ENCODE results near the gene DOC2B. TPM values are rescaled to one million over a fixed set of nuclear protein-coding genes. Genes with fewer than 3 reads are reported as not detected.

Gene DOC2B
- total RNA-seq, 5 donors from 2014 or later (not counting 1 experiment from before 2014, with no cell fraction given): 0.05 to 0.16 (median 0.09) TPM; not detected in 2

DNA sequence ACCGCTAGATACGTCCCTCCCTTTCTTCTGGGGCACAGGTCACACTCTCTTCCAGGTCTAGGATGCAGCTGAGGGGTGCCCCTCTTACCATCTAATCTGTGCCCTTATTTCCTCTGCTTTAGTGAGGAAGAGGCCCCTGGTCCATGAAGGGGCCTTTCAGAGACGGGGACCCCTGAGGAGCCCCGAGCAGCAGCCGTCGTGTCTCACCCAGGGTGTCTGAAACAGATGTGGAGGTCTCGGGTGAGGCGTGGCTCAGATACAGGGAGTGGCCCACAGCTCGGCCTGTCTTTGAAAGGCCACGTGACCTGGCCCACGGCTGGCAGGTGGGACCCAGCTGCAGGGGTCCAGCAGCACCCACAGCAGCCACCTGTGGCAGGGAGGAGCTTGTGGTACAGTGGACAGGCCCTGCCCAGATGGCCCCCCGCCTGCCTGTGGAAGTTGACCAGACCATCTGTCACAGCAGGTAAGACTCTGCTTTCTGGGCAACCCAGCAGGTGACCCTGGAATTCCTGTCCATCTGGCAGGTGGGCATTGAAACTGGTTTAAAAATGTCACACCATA lies 28.5 kb downstream of the DOC2B start:
- POLR2A ChIA-PET: no interaction called here
- Mint-ChIP-seq H3K4me1 (no peaks in the 10 kb centered on the region), H3K4me3 (no peak overlapping the region), H3K36me3 (no peaks in the 10 kb centered on the region), H3K9me3 (no peaks in the 10 kb centered on the region), H3K27me3 (peaks cover 0 to 2% of the 10 kb centered on the region in 2 donors), H3K27ac (no peak overlapping the region)
- Histone ChIP-seq H3K27ac (ENCODE audit: low read length) (no peak overlapping the region), H3K4me1 (ENCODE audit: control insufficient read depth in 1 of 2, extremely low read depth in 1 of 2, insufficient read depth in 2 of 2, low read length in 2 of 2) (no peaks in the 10 kb centered on the region), H3K9me3 (no peaks in the 10 kb centered on the region), H3K36me3 (ENCODE audit: control insufficient read depth in 2 of 2, extremely low read depth in 1 of 2, insufficient read depth in 1 of 2, low read length in 1 of 2) (no peaks in the 10 kb centered on the region), H3K4me3 (ENCODE audit: control insufficient read depth in 1 of 2, extremely low read depth in 1 of 2, low read length in 1 of 2) (no peak overlapping the region), H3K27me3 (replicated peaks in 1 of 2; ENCODE audit: control insufficient read depth in 2 of 2, extremely low read depth in 1 of 2, insufficient read depth in 2 of 2, low read length in 1 of 2) (peaks cover 0 to 37% of the 10 kb centered on the region in 2 experiments)
- ATAC-seq (replicated peaks in 1 of 4): no peak
- CTCF ChIA-PET: no interaction called here
- no peak for DNase-seq
- WGBS (ENCODE audit: insufficient coverage): 79% methylated on average over 12 of the region's 12 CpGs

DNA sequence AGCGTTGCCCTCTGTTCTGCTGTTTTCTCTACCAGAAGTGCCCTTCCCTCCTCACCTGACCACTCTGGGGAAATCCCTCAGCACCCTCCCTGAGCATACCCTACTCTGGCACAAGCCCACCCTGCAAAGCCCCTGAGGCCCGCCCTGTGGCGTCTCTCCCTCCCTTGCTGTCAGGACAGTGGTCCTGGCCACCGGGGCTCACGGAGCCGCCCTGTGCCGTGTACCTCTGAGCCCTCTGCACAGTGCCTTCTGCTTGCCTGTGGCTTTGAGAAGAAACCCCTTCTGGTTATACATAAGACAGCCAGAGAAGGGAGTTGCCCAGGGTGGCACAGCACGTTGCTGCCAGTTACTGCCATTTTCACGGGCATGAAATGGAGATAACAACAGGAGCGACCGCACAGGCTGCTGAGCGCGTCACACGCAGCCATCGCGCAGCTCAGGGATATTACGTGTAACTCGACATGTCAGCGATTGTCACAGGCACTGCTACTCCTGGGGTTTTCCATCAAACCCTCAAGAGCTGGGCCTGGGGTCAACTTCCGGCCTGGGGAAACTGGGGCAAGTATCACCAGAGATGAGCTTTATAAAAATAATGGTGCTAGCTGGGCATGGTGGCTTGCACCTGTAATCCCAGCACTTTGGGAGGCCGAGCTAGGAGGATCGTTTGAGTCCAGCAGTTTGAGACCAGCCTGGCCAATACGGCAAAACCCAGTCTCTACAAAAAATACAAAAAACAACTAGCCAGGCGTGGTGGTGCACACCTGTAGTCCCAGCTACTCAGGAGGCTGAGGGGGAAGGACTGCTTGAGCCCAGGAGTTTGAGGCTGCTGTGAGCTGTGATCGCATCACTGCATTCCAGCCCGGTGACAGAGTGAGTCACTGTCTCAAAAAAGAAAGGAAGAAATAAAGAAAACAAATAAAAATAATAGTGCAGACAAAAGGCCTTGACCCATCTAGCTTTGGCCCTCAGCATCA lies 29.3 kb downstream of the DOC2B start:
- Mint-ChIP-seq H3K4me3 (no peak overlapping the region), H3K4me1 (no peaks in the 10 kb centered on the region), H3K9me3 (no peaks in the 10 kb centered on the region), H3K27me3 (peaks cover 0 to 2% of the 10 kb centered on the region in 2 donors), H3K27ac (no peak overlapping the region), H3K36me3 (no peaks in the 10 kb centered on the region)
- peaks cover 0 to 39% of the 10 kb centered on the region in 2 experiments for H3K27me3 ChIP-seq (replicated peaks in 1 of 2; ENCODE audit: control insufficient read depth in 2 of 2, extremely low read depth in 1 of 2, insufficient read depth in 2 of 2, low read length in 1 of 2)
- H3K4me3 ChIP-seq (ENCODE audit: control insufficient read depth in 1 of 2, extremely low read depth in 1 of 2, low read length in 1 of 2): no peak overlapping the region
- H3K27ac ChIP-seq (ENCODE audit: low read length): no peak overlapping the region
- whole genome bisulfite sequencing (ENCODE audit: insufficient coverage): 87% methylated on average over 19 of the region's 26 CpGs
- H3K4me1 ChIP-seq (ENCODE audit: control insufficient read depth in 1 of 2, extremely low read depth in 1 of 2, insufficient read depth in 2 of 2, low read length in 2 of 2): no peaks in the 10 kb centered on the region
- no peak for ATAC-seq (replicated peaks in 1 of 4)
- no peaks in the 10 kb centered on the region for H3K9me3 ChIP-seq
- ChIA-PET CTCF (no interaction called here), POLR2A (no interaction called here)
- DNase-seq: no peak
- H3K36me3 ChIP-seq (ENCODE audit: control insufficient read depth in 2 of 2, extremely low read depth in 1 of 2, insufficient read depth in 1 of 2, low read length in 1 of 2): no peaks in the 10 kb centered on the region

DNA sequence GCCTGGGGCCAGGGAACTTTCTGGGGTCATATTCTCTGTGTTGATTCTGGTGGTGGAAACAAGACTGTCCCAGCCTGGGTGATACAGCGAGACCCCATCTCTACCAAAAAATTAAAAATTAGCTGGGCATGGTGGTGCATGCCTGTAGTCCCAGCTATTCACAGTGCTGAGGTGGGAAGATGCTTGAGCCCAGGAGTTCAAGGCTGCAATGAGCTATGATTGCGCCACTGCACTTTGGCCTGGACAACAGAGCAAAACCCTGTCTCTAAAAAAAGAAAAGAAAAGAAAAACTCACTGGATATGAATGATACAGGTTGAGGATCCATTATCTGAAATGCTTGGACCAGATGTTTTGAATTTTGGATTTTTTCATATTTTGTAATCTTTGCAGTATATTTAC lies 30.4 kb downstream of the DOC2B start:
- no peaks in the 10 kb centered on the region for H3K36me3 ChIP-seq (ENCODE audit: control insufficient read depth in 2 of 2, extremely low read depth in 1 of 2, insufficient read depth in 1 of 2, low read length in 1 of 2)
- H3K27ac ChIP-seq (ENCODE audit: low read length): no peak overlapping the region
- ATAC-seq (replicated peaks in 1 of 4) (no peak), DNase-seq (no peak)
- H3K9me3 ChIP-seq: no peaks in the 10 kb centered on the region
- no peaks in the 10 kb centered on the region for H3K4me1 ChIP-seq (ENCODE audit: control insufficient read depth in 1 of 2, extremely low read depth in 1 of 2, insufficient read depth in 2 of 2, low read length in 2 of 2)
- H3K4me3 ChIP-seq (ENCODE audit: control insufficient read depth in 1 of 2, extremely low read depth in 1 of 2, low read length in 1 of 2): no peak overlapping the region
- H3K9me3 Mint-ChIP-seq: no peaks in the 10 kb centered on the region
- no CpG with 5 or more reads among the region's 2 CpGs for WGBS (ENCODE audit: insufficient coverage)
- H3K4me3 Mint-ChIP-seq: no peak overlapping the region
- H3K27me3 Mint-ChIP-seq: no peaks in the 10 kb centered on the region
- H3K4me1 Mint-ChIP-seq: no peaks in the 10 kb centered on the region
- peaks cover 0 to 30% of the 10 kb centered on the region in 2 experiments for H3K27me3 ChIP-seq (replicated peaks in 1 of 2; ENCODE audit: control insufficient read depth in 2 of 2, extremely low read depth in 1 of 2, insufficient read depth in 2 of 2, low read length in 1 of 2)
- no peaks in the 10 kb centered on the region for H3K36me3 Mint-ChIP-seq
- ChIA-PET POLR2A (no interaction called here), CTCF (no interaction called here)
- H3K27ac Mint-ChIP-seq: no peak overlapping the region

DNA sequence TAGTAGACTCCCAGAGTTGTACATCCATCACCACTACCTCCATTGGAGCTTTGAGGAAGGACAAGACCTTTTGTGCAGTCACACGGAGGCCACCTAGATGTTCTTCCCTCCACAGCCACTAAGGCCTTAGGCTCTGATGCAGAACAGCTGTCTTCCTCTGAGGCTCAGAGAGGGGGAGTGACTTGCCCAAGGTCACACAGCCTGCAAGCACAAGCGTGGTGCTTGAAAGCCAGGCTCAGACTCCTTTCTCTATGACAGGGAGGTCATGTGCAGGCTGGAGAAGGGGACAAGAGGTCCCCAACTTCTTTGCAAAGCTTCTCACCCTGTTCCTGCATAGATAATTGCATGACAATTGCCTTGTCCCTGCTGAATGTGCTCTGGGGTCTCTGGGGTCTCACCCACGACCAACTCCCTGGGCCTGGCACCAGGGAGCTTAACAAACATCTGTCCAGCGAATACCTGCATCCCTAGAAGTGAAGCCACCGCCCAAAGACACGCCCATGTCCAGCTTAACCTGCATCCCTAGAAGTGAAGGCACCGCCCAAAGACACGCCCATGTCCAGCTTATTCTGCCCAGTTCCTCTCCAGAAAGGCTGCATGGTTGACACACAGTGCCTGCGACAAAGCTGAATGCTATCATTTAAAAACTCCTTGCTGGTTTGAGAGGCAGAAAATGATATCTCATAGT lies 31.4 kb downstream of the DOC2B start:
- no peak overlapping the region for H3K4me3 Mint-ChIP-seq
- H3K36me3 Mint-ChIP-seq: no peaks in the 10 kb centered on the region
- WGBS (ENCODE audit: insufficient coverage): 73% methylated on average over 5 of the region's 9 CpGs
- H3K27me3 Mint-ChIP-seq: no peaks in the 10 kb centered on the region
- POLR2A ChIA-PET: no interaction called here
- H3K27ac Mint-ChIP-seq: no peak overlapping the region
- CTCF ChIA-PET: no interaction called here
- no peaks in the 10 kb centered on the region for H3K4me1 Mint-ChIP-seq
- Histone ChIP-seq H3K9me3 (no peaks in the 10 kb centered on the region), H3K4me1 (ENCODE audit: control insufficient read depth in 1 of 2, extremely low read depth in 1 of 2, insufficient read depth in 2 of 2, low read length in 2 of 2) (no peaks in the 10 kb centered on the region), H3K27me3 (replicated peaks in 1 of 2; ENCODE audit: control insufficient read depth in 2 of 2, extremely low read depth in 1 of 2, insufficient read depth in 2 of 2, low read length in 1 of 2) (peaks cover 0 to 23% of the 10 kb centered on the region in 2 experiments), H3K4me3 (ENCODE audit: control insufficient read depth in 1 of 2, extremely low read depth in 1 of 2, low read length in 1 of 2) (no peak overlapping the region), H3K36me3 (ENCODE audit: control insufficient read depth in 2 of 2, extremely low read depth in 1 of 2, insufficient read depth in 1 of 2, low read length in 1 of 2) (no peaks in the 10 kb centered on the region), H3K27ac (ENCODE audit: low read length) (no peak overlapping the region)
- DNase-seq: peak in 1 of 35 experiments; percentile 5
- ATAC-seq (replicated peaks in 1 of 4): no peak
- H3K9me3 Mint-ChIP-seq: no peaks in the 10 kb centered on the region

DNA sequence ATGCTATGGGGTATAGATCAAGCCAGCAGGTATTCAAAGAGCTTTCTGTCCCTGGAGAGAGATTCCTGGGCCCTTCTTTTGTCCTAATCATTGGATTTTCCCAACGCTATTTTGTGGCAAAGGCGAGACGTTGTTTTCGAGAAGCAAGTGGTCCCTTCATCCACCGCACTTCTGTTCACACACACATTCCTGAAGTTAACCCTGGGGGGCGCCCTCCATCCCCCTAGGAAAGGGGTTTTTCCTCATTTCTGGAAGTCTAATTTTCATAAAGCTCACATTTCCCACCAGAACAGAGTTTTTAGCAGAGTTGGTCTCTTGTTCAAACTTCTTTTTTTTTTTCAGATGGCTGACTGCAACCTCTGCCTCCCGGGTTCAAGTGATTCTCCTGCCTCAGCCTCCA lies 32.2 kb downstream of the DOC2B start:
- no peak overlapping the region for H3K4me3 ChIP-seq (ENCODE audit: control insufficient read depth in 1 of 2, extremely low read depth in 1 of 2, low read length in 1 of 2)
- H3K36me3 Mint-ChIP-seq: no peaks in the 10 kb centered on the region
- no peaks in the 10 kb centered on the region for H3K9me3 ChIP-seq
- CTCF ChIA-PET: interaction anchor here in 1 of 2 donors (1.2 kb wide), 1 partner anchor 12 kb away, joined by 3 read pairs; no protein-coding TSS in a partner anchor
- no peaks in the 10 kb centered on the region for H3K36me3 ChIP-seq (ENCODE audit: control insufficient read depth in 2 of 2, extremely low read depth in 1 of 2, insufficient read depth in 1 of 2, low read length in 1 of 2)
- H3K4me3 Mint-ChIP-seq: no peak overlapping the region
- no peaks in the 10 kb centered on the region for H3K4me1 Mint-ChIP-seq
- H3K9me3 Mint-ChIP-seq: no peaks in the 10 kb centered on the region
- H3K27me3 ChIP-seq (replicated peaks in 1 of 2; ENCODE audit: control insufficient read depth in 2 of 2, extremely low read depth in 1 of 2, insufficient read depth in 2 of 2, low read length in 1 of 2): peaks cover 0 to 23% of the 10 kb centered on the region in 2 experiments
- POLR2A ChIA-PET: no interaction called here
- ATAC-seq (replicated peaks in 1 of 4) (no peak), DNase-seq (no peak)
- WGBS (ENCODE audit: insufficient coverage): 75% methylated on average over 1 of the region's 7 CpGs
- no peaks in the 10 kb centered on the region for H3K27me3 Mint-ChIP-seq
- H3K4me1 ChIP-seq (ENCODE audit: control insufficient read depth in 1 of 2, extremely low read depth in 1 of 2, insufficient read depth in 2 of 2, low read length in 2 of 2): no peaks in the 10 kb centered on the region
- H3K27ac Mint-ChIP-seq: no peak overlapping the region
- H3K27ac ChIP-seq (ENCODE audit: low read length): no peak overlapping the region

DNA sequence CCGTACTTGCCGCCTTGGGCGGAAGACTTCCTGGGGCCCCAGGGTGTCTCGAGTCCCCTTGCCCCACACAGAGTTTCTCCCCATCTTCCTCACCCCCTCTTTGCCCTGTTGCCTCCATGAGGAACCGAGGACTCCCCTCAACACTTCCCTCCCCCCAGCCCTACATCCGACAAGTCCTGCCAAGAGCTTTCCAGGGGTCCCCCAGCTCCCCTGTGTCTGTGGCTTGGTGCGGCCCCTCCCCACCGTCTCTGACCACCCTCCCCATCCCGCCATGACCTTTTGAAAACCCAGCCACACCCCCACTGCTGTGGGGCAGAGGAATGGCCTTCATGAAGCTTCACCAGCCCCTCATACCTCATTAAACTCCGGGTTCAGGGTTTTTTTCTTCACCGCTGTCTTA lies 32.7 kb downstream of the DOC2B start:
- 61% methylated on average over 7 of the region's 11 CpGs for WGBS (ENCODE audit: insufficient coverage)
- Histone ChIP-seq H3K36me3 (ENCODE audit: control insufficient read depth in 2 of 2, extremely low read depth in 1 of 2, insufficient read depth in 1 of 2, low read length in 1 of 2) (no peaks in the 10 kb centered on the region), H3K4me1 (ENCODE audit: control insufficient read depth in 1 of 2, extremely low read depth in 1 of 2, insufficient read depth in 2 of 2, low read length in 2 of 2) (peaks cover 0 to under 1% of the 10 kb centered on the region in 2 experiments), H3K27me3 (replicated peaks in 1 of 2; ENCODE audit: control insufficient read depth in 2 of 2, extremely low read depth in 1 of 2, insufficient read depth in 2 of 2, low read length in 1 of 2) (peaks cover 0 to 23% of the 10 kb centered on the region in 2 experiments), H3K4me3 (ENCODE audit: control insufficient read depth in 1 of 2, extremely low read depth in 1 of 2, low read length in 1 of 2) (no peak overlapping the region), H3K9me3 (no peaks in the 10 kb centered on the region), H3K27ac (ENCODE audit: low read length) (no peak overlapping the region)
- Mint-ChIP-seq H3K36me3 (no peaks in the 10 kb centered on the region), H3K9me3 (no peaks in the 10 kb centered on the region), H3K27me3 (no peaks in the 10 kb centered on the region), H3K4me1 (no peaks in the 10 kb centered on the region), H3K27ac (no peak overlapping the region), H3K4me3 (no peak overlapping the region)
- CTCF ChIA-PET: interaction anchor here in 1 of 2 donors (1.2 kb wide), 1 partner anchor 12 kb away, joined by 3 read pairs; no protein-coding TSS in a partner anchor
- DNase-seq (no peak), ATAC-seq (replicated peaks in 1 of 4) (no peak)
- POLR2A ChIA-PET: no interaction called here
